Lower leg skin (tissue), 3 donors: ENCODE measurements around the gene INPP4B.

Experiments used
- POLR2A ChIP-seq, 2 donors: fragments of 450-650 bp; IDR thresholded peaks; one replicate each; pipeline ENCODE4 v1.6.1; 2016 to 2017; ENCODE audit warnings: antibody characterized with exemption in 2 of 2, mild to moderate bottlenecking in 1 of 2, moderate library complexity in 1 of 2
- TF ChIP-seq, protein P1 (sequence below), 3 donors: fragments of 450-650 bp; IDR thresholded peaks; one replicate each; pipeline ENCODE4 v1.5.1; 2016; ENCODE audit warnings: antibody characterized with exemption in 3 of 3, mild to moderate bottlenecking in 3 of 3, moderate library complexity in 2 of 3

DNA sequence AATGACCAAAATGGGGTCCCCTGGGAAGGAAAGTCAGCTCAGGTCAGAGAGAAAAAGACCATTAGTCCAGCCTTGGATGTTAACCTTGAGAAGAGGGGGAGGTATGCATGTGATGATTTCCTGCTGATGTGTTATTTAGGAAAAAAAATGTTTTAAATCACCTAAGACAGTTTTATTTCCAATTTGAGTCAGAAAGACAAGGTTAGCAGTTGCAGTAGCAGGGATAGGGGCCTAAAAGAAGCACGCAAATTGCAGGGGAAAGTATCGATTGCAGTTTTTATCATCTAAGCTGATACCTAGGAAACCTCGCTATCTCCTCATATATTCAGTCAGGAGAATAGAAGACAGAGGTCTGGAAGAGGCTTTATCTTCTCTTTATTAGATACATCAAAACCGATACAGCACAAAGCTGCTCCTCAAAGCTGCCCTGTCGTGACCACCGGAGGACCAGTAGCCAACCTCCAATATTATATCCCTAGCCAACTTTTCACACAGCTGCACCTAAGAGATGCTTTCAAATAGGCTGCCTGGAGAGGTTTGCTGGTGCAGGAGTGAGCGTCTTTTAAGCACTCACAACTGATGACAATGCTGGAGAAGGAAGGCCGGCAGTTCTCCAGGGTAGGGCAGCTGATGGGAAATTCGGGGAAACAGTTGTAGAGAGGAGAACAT lies 289.4 kb downstream of the INPP4B start:
- TF ChIP-seq, protein P1, sequence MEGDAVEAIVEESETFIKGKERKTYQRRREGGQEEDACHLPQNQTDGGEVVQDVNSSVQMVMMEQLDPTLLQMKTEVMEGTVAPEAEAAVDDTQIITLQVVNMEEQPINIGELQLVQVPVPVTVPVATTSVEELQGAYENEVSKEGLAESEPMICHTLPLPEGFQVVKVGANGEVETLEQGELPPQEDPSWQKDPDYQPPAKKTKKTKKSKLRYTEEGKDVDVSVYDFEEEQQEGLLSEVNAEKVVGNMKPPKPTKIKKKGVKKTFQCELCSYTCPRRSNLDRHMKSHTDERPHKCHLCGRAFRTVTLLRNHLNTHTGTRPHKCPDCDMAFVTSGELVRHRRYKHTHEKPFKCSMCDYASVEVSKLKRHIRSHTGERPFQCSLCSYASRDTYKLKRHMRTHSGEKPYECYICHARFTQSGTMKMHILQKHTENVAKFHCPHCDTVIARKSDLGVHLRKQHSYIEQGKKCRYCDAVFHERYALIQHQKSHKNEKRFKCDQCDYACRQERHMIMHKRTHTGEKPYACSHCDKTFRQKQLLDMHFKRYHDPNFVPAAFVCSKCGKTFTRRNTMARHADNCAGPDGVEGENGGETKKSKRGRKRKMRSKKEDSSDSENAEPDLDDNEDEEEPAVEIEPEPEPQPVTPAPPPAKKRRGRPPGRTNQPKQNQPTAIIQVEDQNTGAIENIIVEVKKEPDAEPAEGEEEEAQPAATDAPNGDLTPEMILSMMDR (IDR thresholded peaks at IDR 0.05), result no peak
- TF ChIP-seq POLR2A (IDR thresholded peaks at IDR 0.05), result no peak
